Measurements from ENCODE around the gene SLC16A1. TPM values are rescaled to one million over a fixed set of nuclear protein-coding genes. Genes with fewer than 3 reads are reported as not detected.
A peak's percentile ranks its signal among the peaks of the same experiment; 100 is the strongest.

The SLC16A1 gene
- total RNA-seq, 1 experiment from 2014 or later, result 328 TPM

DNA sequence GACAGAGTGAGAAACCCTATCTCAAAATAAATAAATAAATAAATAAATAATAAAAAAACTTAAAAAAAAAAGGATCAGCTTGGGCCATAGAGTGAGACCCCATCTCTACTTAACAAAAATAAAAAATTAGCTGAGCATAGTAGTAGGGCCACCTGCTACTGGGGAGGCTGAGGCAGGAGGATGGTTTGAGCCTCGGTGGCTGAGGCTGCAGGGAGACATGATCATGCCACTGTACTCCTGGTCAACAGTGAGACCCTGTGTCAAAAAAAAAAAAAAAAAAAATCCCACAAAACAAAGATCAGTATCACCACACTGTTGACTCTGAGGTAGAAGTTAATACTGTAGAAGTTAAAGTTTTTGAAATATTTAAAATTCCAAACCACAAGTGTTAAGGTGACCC, 29.1 kb downstream of the SLC16A1 start:
- ATAC-seq (no peak), DNase-seq (ENCODE audit: low spot score) (no peak)
- TF ChIP-seq ELF4 (CRISPR knock-in tag; IDR thresholded peaks at IDR 0.05; ENCODE audit: low read depth) (no peak), NFYB (CRISPR knock-in tag; conservative IDR thresholded peaks at IDR 0.05; ENCODE audit: low read depth) (no peak)
- TF ChIP-seq, protein P1, sequence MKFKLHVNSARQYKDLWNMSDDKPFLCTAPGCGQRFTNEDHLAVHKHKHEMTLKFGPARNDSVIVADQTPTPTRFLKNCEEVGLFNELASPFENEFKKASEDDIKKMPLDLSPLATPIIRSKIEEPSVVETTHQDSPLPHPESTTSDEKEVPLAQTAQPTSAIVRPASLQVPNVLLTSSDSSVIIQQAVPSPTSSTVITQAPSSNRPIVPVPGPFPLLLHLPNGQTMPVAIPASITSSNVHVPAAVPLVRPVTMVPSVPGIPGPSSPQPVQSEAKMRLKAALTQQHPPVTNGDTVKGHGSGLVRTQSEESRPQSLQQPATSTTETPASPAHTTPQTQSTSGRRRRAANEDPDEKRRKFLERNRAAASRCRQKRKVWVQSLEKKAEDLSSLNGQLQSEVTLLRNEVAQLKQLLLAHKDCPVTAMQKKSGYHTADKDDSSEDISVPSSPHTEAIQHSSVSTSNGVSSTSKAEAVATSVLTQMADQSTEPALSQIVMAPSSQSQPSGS (CRISPR knock-in tag; IDR thresholded peaks at IDR 0.05; ENCODE audit: borderline replicate concordance, low read depth), result no peak
- H3K36me3 Mint-ChIP-seq, result peaks cover 73% of the 10 kb centered on the region
- ChIA-PET POLR2A (no interaction called here), CTCF (interaction anchor here (0.7 to 2.1 kb wide), 2 partner anchors 115 to 146 kb away, joined by 3 to 6 read pairs; partner anchors contain the start of gene LRIG2)
- H3K27ac Mint-ChIP-seq, result no peak overlapping the region
- no peak overlapping the region for H3K4me3 Mint-ChIP-seq
- H3K27me3 Mint-ChIP-seq (ENCODE audit: low read depth), result no peaks in the 10 kb centered on the region
- no peaks in the 10 kb centered on the region for H3K9me3 Mint-ChIP-seq
- peaks cover 17% of the 10 kb centered on the region for H3K4me1 Mint-ChIP-seq

DNA sequence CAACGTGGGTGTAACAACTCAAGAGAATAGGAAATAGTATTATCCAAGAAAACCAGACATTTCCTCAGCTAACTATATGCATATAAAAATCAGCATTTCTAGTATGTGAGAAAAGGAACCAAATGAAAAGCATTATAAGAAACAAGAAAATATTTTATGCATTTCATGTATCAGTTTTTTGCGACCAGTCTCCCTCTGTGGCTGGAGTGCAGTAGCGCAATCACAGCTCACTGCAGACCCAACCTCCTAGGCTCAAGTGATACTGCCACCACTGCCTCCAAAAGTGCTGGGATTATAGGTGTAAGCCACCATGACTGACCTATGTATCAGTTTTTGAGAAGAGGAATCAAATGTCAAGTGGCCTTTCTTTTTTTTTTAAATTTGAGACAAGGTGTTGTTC, 31.0 kb downstream of the SLC16A1 start:
- Mint-ChIP-seq H3K9me3 (no peaks in the 10 kb centered on the region), H3K4me3 (no peak overlapping the region), H3K36me3 (peaks cover 88% of the 10 kb centered on the region), H3K27ac (peak overlapping the region; percentile 15; the same call in 1 of the 2 replicates), H3K27me3 (ENCODE audit: low read depth) (no peaks in the 10 kb centered on the region), H3K4me1 (peaks cover 15% of the 10 kb centered on the region)
- ChIA-PET POLR2A (no interaction called here), CTCF (interaction anchor here (0.7 to 3.2 kb wide), 4 partner anchors 117 to 1409 kb away, joined by 3 to 19 read pairs (median 5); partner anchors contain the start of gene LRIG2)
- no peak for DNase-seq (ENCODE audit: low spot score)
- peak; percentile 63; the same call in 1 of the 2 replicates for ATAC-seq
- TF ChIP-seq ZNF138 (CRISPR knock-in tag; conservative IDR thresholded peaks at IDR 0.05) (no peak), MXD4 (CRISPR knock-in tag; IDR thresholded peaks at IDR 0.05; ENCODE audit: borderline replicate concordance) (no peak), CREM (CRISPR knock-in tag; IDR thresholded peaks at IDR 0.05) (no peak), ZNF121 (CRISPR knock-in tag; IDR thresholded peaks at IDR 0.05) (no peak), ZNF232 (CRISPR knock-in tag; IDR thresholded peaks at IDR 0.05) (no peak), ZNF219 (CRISPR knock-in tag; IDR thresholded peaks at IDR 0.05; ENCODE audit: borderline replicate concordance) (no peak), ESRRA (CRISPR knock-in tag; IDR thresholded peaks at IDR 0.05; ENCODE audit: borderline replicate concordance) (no peak), OVOL2 (CRISPR knock-in tag; IDR thresholded peaks at IDR 0.05; ENCODE audit: borderline replicate concordance) (no peak), ZNF416 (CRISPR knock-in tag; IDR thresholded peaks at IDR 0.05) (no peak), PRRX2 (CRISPR knock-in tag; IDR thresholded peaks at IDR 0.05) (no peak)
- TF ChIP-seq, protein P2, sequence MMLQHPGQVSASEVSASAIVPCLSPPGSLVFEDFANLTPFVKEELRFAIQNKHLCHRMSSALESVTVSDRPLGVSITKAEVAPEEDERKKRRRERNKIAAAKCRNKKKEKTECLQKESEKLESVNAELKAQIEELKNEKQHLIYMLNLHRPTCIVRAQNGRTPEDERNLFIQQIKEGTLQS (CRISPR knock-in tag; conservative IDR thresholded peaks at IDR 0.05), result no peak
- TF ChIP-seq, protein P3, sequence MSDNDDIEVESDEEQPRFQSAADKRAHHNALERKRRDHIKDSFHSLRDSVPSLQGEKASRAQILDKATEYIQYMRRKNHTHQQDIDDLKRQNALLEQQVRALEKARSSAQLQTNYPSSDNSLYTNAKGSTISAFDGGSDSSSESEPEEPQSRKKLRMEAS (CRISPR knock-in tag; IDR thresholded peaks at IDR 0.05), result no peak
- TF ChIP-seq, protein P4, sequence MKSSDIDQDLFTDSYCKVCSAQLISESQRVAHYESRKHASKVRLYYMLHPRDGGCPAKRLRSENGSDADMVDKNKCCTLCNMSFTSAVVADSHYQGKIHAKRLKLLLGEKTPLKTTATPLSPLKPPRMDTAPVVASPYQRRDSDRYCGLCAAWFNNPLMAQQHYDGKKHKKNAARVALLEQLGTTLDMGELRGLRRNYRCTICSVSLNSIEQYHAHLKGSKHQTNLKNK (CRISPR knock-in tag; IDR thresholded peaks at IDR 0.05), result no peak
- TF ChIP-seq, protein P5, sequence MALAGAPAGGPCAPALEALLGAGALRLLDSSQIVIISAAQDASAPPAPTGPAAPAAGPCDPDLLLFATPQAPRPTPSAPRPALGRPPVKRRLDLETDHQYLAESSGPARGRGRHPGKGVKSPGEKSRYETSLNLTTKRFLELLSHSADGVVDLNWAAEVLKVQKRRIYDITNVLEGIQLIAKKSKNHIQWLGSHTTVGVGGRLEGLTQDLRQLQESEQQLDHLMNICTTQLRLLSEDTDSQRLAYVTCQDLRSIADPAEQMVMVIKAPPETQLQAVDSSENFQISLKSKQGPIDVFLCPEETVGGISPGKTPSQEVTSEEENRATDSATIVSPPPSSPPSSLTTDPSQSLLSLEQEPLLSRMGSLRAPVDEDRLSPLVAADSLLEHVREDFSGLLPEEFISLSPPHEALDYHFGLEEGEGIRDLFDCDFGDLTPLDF (CRISPR knock-in tag; IDR thresholded peaks at IDR 0.05), result no peak
- TF ChIP-seq, protein P6, sequence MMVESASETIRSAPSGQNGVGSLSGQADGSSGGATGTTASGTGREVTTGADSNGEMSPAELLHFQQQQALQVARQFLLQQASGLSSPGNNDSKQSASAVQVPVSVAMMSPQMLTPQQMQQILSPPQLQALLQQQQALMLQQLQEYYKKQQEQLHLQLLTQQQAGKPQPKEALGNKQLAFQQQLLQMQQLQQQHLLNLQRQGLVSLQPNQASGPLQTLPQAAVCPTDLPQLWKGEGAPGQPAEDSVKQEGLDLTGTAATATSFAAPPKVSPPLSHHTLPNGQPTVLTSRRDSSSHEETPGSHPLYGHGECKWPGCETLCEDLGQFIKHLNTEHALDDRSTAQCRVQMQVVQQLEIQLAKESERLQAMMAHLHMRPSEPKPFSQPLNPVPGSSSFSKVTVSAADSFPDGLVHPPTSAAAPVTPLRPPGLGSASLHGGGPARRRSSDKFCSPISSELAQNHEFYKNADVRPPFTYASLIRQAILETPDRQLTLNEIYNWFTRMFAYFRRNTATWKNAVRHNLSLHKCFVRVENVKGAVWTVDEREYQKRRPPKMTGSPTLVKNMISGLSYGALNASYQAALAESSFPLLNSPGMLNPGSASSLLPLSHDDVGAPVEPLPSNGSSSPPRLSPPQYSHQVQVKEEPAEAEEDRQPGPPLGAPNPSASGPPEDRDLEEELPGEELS (CRISPR knock-in tag; IDR thresholded peaks at IDR 0.05), result no peak
- TF ChIP-seq, protein P7, sequence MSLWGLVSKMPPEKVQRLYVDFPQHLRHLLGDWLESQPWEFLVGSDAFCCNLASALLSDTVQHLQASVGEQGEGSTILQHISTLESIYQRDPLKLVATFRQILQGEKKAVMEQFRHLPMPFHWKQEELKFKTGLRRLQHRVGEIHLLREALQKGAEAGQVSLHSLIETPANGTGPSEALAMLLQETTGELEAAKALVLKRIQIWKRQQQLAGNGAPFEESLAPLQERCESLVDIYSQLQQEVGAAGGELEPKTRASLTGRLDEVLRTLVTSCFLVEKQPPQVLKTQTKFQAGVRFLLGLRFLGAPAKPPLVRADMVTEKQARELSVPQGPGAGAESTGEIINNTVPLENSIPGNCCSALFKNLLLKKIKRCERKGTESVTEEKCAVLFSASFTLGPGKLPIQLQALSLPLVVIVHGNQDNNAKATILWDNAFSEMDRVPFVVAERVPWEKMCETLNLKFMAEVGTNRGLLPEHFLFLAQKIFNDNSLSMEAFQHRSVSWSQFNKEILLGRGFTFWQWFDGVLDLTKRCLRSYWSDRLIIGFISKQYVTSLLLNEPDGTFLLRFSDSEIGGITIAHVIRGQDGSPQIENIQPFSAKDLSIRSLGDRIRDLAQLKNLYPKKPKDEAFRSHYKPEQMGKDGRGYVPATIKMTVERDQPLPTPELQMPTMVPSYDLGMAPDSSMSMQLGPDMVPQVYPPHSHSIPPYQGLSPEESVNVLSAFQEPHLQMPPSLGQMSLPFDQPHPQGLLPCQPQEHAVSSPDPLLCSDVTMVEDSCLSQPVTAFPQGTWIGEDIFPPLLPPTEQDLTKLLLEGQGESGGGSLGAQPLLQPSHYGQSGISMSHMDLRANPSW (CRISPR knock-in tag; conservative IDR thresholded peaks at IDR 0.05; ENCODE audit: low read depth), result no peak
- TF ChIP-seq, protein P8, sequence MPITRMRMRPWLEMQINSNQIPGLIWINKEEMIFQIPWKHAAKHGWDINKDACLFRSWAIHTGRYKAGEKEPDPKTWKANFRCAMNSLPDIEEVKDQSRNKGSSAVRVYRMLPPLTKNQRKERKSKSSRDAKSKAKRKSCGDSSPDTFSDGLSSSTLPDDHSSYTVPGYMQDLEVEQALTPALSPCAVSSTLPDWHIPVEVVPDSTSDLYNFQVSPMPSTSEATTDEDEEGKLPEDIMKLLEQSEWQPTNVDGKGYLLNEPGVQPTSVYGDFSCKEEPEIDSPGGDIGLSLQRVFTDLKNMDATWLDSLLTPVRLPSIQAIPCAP (CRISPR knock-in tag; IDR thresholded peaks at IDR 0.05), result no peak
- TF ChIP-seq, protein P9, sequence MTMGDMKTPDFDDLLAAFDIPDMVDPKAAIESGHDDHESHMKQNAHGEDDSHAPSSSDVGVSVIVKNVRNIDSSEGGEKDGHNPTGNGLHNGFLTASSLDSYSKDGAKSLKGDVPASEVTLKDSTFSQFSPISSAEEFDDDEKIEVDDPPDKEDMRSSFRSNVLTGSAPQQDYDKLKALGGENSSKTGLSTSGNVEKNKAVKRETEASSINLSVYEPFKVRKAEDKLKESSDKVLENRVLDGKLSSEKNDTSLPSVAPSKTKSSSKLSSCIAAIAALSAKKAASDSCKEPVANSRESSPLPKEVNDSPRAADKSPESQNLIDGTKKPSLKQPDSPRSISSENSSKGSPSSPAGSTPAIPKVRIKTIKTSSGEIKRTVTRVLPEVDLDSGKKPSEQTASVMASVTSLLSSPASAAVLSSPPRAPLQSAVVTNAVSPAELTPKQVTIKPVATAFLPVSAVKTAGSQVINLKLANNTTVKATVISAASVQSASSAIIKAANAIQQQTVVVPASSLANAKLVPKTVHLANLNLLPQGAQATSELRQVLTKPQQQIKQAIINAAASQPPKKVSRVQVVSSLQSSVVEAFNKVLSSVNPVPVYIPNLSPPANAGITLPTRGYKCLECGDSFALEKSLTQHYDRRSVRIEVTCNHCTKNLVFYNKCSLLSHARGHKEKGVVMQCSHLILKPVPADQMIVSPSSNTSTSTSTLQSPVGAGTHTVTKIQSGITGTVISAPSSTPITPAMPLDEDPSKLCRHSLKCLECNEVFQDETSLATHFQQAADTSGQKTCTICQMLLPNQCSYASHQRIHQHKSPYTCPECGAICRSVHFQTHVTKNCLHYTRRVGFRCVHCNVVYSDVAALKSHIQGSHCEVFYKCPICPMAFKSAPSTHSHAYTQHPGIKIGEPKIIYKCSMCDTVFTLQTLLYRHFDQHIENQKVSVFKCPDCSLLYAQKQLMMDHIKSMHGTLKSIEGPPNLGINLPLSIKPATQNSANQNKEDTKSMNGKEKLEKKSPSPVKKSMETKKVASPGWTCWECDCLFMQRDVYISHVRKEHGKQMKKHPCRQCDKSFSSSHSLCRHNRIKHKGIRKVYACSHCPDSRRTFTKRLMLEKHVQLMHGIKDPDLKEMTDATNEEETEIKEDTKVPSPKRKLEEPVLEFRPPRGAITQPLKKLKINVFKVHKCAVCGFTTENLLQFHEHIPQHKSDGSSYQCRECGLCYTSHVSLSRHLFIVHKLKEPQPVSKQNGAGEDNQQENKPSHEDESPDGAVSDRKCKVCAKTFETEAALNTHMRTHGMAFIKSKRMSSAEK (CRISPR knock-in tag; IDR thresholded peaks at IDR 0.05; ENCODE audit: borderline replicate concordance), result no peak
